Liver (tissue), 9 donors: Measurements from ENCODE around the gene PIGM. TPM values are rescaled to one million over a fixed set of nuclear protein-coding genes. Genes with fewer than 3 reads are reported as not detected.

ENCODE experiments used
- DNase-seq: peaks from one replicate; pipeline ENCODE4 v3.0.0-alpha.2; 2017; ENCODE audit warnings: low spot score
- H3K27ac ChIP-seq, 2 donors: one replicate each; pipeline ENCODE4 v1.7.0; 2013; ENCODE audit warnings: inconsistent platforms in 2 of 2, low read length in 2 of 2, control low read depth in 1 of 2, low read depth in 1 of 2, mild to moderate bottlenecking in 1 of 2
- H3K27me3 ChIP-seq, 4 donors: one replicate each; pipeline versions ENCODE4 v1.6.1 to v1.7.0; 2013; ENCODE audit warnings: low read length in 3 of 4, inconsistent platforms in 1 of 4, mild to moderate bottlenecking in 1 of 4, moderate library complexity in 1 of 4; ENCODE audit not compliant: control insufficient read depth in 4 of 4, insufficient read depth in 4 of 4
- H3K36me3 ChIP-seq, 4 donors: one replicate each; pipeline versions ENCODE4 v1.6.1 to v1.7.0; 2013; ENCODE audit warnings: low read length in 3 of 4, mild to moderate bottlenecking in 3 of 4, low read depth in 1 of 4, moderate library complexity in 1 of 4; ENCODE audit not compliant: control insufficient read depth in 4 of 4, insufficient read depth in 3 of 4
- H3K4me1 ChIP-seq, 4 donors: one replicate each; pipeline versions ENCODE4 v1.6.1 to v1.7.0; 2013; ENCODE audit warnings: low read length in 3 of 4, mild to moderate bottlenecking in 3 of 4, moderate library complexity in 1 of 4; ENCODE audit not compliant: control insufficient read depth in 4 of 4, insufficient read depth in 4 of 4
- H3K4me3 ChIP-seq, 3 donors: one replicate each; pipeline versions ENCODE4 v1.6.1 to v1.7.0; 2013; ENCODE audit warnings: low read length in 3 of 3, control low read depth in 1 of 3, low read depth in 1 of 3, mild to moderate bottlenecking in 1 of 3
- H3K9ac ChIP-seq, 2 donors: one replicate each; pipeline ENCODE4 v1.7.0; 2013; ENCODE audit warnings: low read length in 2 of 2, mild to moderate bottlenecking in 2 of 2, moderate library complexity in 2 of 2, control low read depth in 1 of 2, low read depth in 1 of 2
- H3K9me3 ChIP-seq, 4 donors: one replicate each; pipeline versions ENCODE4 v1.6.1 to v1.7.0; 2013; ENCODE audit warnings: low read length in 3 of 4; ENCODE audit not compliant: control insufficient read depth in 4 of 4
- EGR1 ChIP-seq, 2 donors: IDR thresholded peaks; 2 replicates each; pipeline ENCODE4 v1.6.1; 2016 to 2018; ENCODE audit warnings: antibody characterized with exemption in 2 of 2, low read depth in 2 of 2
- FOXA1 ChIP-seq: IDR thresholded peaks from 2 replicates; pipeline ENCODE4 v1.6.1; 2016; ENCODE audit warnings: antibody characterized with exemption
- FOXA2 ChIP-seq: IDR thresholded peaks from 2 replicates; pipeline ENCODE4 v1.6.1; 2016; ENCODE audit warnings: antibody characterized with exemption
- GABPA ChIP-seq, 2 donors: IDR thresholded peaks in 1 of 2; conservative IDR thresholded peaks in 1 of 2; 2 replicates each; pipeline ENCODE4 v1.6.1; 2016; ENCODE audit warnings: antibody characterized with exemption in 2 of 2, mild to moderate bottlenecking in 1 of 2, moderate library complexity in 1 of 2
- HNF4A ChIP-seq, 2 donors: conservative IDR thresholded peaks; 2 replicates each; pipeline ENCODE4 v1.6.1; 2016; ENCODE audit warnings: antibody characterized with exemption in 2 of 2, mild to moderate bottlenecking in 2 of 2
- HNF4G ChIP-seq: IDR thresholded peaks from 2 replicates; pipeline ENCODE4 v1.6.1; 2016; ENCODE audit warnings: antibody characterized with exemption
- JUND ChIP-seq, 2 donors: IDR thresholded peaks; 2 replicates each; pipeline ENCODE4 v1.6.1; 2016; ENCODE audit warnings: antibody characterized with exemption in 2 of 2
- NR2F2 ChIP-seq: IDR thresholded peaks from 2 replicates; pipeline ENCODE4 v1.6.1; 2016; ENCODE audit warnings: antibody characterized with exemption
- RAD21 ChIP-seq, 2 donors: IDR thresholded peaks; 2 replicates each; pipeline ENCODE4 v1.6.1; 2016; ENCODE audit warnings: antibody characterized with exemption in 2 of 2, mild to moderate bottlenecking in 2 of 2
- RXRA ChIP-seq, 2 donors: IDR thresholded peaks; 2 replicates each; pipeline ENCODE4 v1.6.1; 2017 to 2018; ENCODE audit warnings: antibody characterized with exemption in 2 of 2, mild to moderate bottlenecking in 1 of 2
- SP1 ChIP-seq: IDR thresholded peaks from 2 replicates; pipeline ENCODE4 v1.6.1; 2018; ENCODE audit warnings: antibody characterized with exemption, mild to moderate bottlenecking
- TAF1 ChIP-seq: conservative IDR thresholded peaks from 2 replicates; pipeline ENCODE4 v1.6.1; 2016; ENCODE audit warnings: antibody characterized with exemption, mild to moderate bottlenecking
- YY1 ChIP-seq: IDR thresholded peaks from 2 replicates; pipeline ENCODE4 v1.6.1; 2016; ENCODE audit warnings: antibody characterized with exemption, mild to moderate bottlenecking
- WGBS: extraction: QIAGEN DNeasy Blood & Tissue Kit; methylation state at CpG from one replicate; pipeline ENCODE4 v1.1.7; 2013; 5-methylcytosine and 5-hydroxymethylcytosine counted together
- polyA plus RNA-seq, 2 donors: library from polyadenylated mRNA; stranded (reverse) in 1 of 2; unstranded in 1 of 2; fragments of 200-250 nt in 1 of 2; fragments of >200 nt in 1 of 2; fragmentation: Nextera tagmentation in 1 of 2; extraction: Ambion mirVana in 1 of 2; gene quantifications; one replicate each; pipeline versions ENCODE4 v1.2.1 to v1.2.3, GENCODE V29; 2013 to 2015
- total RNA-seq, 2 donors: library from RNA; depleted of rRNA; stranded (reverse); fragments of >200 nt; gene quantifications; one replicate each; pipeline ENCODE4 v1.2.3, GENCODE V29; 2014
- TF ChIP-seq, protein P1 (sequence below): IDR thresholded peaks from 2 replicates; pipeline ENCODE4 v1.6.1; 2016; ENCODE audit warnings: antibody characterized with exemption
- TF ChIP-seq, protein P2 (sequence below): IDR thresholded peaks from 2 replicates; pipeline ENCODE4 v1.6.1; 2016; ENCODE audit warnings: antibody characterized with exemption
- TF ChIP-seq, protein P3 (sequence below): IDR thresholded peaks from 2 replicates; pipeline ENCODE4 v1.6.1; 2016; ENCODE audit warnings: antibody characterized with exemption, mild to moderate bottlenecking
- TF ChIP-seq, protein P4 (sequence below): fragments of 150-350 bp; IDR thresholded peaks from 2 replicates; pipeline ENCODE4 v1.5.1; 2017; ENCODE audit warnings: improper control_type of control experiment, low read depth, low read length; ENCODE audit not compliant: missing input control
- TF ChIP-seq, protein P5 (sequence below): IDR thresholded peaks from 2 replicates; pipeline ENCODE4 v1.6.1; 2016; ENCODE audit warnings: antibody characterized with exemption
- donor health status: healthy.
- donor health status: healthy.
- donor health status: healthy.
- donor health status: healthy.
- donor health status: healthy.

The PIGM gene
- total RNA-seq (1 to 10 TPM; 3.5 to 3.8 TPM), polyA plus RNA-seq (1 to 10 TPM; 2.9 to 4.2 TPM)

DNA sequence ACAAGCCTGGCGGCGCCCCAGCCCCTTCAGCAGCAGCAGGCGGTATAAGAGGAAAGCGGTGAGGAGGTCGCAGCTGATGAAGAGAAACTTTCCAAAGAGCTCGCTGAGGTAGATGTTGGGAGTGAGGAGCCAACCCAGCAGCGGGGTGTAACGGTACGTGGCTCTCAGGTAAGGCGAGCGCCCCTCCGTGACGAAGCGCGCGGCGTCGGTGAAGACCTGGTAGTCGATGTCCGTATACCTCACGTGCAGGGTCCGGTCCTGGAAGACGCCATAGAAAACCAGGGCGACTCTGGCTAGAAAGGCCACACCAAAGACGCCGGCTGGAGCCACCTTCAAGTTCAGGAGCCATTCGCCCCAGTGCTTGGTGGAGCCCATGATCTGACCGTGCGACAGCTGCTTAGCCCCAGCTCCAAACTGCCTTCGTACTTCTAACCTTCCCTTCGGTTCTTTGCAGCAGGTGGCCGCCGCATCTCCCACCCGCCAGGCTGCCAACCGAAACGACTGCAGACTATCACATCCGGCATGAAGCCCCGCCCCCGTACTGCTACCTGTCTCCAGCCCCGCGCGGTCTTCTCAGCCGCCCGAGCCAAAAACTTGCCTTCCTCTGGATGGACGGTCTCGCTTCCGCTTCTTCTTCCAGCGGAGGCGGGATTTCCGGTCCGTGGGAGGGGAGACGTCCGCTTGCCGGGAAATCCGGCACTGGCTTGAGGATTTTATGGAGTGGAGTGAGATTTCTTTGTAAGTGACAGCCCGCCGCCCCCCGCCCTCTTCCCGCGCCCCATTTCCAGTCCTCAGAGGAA is at the start of gene PIGM:
Gene PIGM (minus strand): TSS at position 626 of the 800 bp plus-strand sequence. CDS start 251 bp downstream, at position 375.
- WGBS, result under 1% methylated on average over 60 of the region's 60 CpGs
- Histone ChIP-seq H3K27ac (peak within 1 kb of the TSS; percentile 70 to 75), H3K9ac (peak within 1 kb of the TSS; percentile 80 to 94), H3K27me3 (no peaks in the 10 kb centered on the region), H3K4me3 (peak within 1 kb of the TSS; percentile 89 to 98 (median 96)), H3K36me3 (no peaks in the 10 kb centered on the region), H3K9me3 (no peaks in the 10 kb centered on the region), H3K4me1 (peaks cover 1 to 22% (median 11%) of the 10 kb centered on the region in 4 donors)
- peak; percentile 91 for DNase-seq
- TF ChIP-seq HNF4G (no peak), RXRA (IDR thresholded peaks at IDR 0.05) (peak; percentile 29 to 62), TAF1 (peak; percentile 36), EGR1 (IDR thresholded peaks at IDR 0.05; ENCODE audit: low read depth in 2 of 2) (peak; percentile 79 to 83), RAD21 (IDR thresholded peaks at IDR 0.05) (peak; percentile 24 to 47), SP1 (peak; percentile 71), NR2F2 (peak; percentile 24), FOXA1 (peak; percentile 10), HNF4A (conservative IDR thresholded peaks at IDR 0.05) (peak; percentile 20 to 33), FOXA2 (no peak), JUND (IDR thresholded peaks at IDR 0.05) (no peak), GABPA (IDR thresholded peaks at IDR 0.05 in 1 of 2, conservative IDR thresholded peaks at IDR 0.05 in 1 of 2) (peak; percentile 95 to 98), YY1 (peak; percentile 87)
- TF ChIP-seq, protein P1, sequence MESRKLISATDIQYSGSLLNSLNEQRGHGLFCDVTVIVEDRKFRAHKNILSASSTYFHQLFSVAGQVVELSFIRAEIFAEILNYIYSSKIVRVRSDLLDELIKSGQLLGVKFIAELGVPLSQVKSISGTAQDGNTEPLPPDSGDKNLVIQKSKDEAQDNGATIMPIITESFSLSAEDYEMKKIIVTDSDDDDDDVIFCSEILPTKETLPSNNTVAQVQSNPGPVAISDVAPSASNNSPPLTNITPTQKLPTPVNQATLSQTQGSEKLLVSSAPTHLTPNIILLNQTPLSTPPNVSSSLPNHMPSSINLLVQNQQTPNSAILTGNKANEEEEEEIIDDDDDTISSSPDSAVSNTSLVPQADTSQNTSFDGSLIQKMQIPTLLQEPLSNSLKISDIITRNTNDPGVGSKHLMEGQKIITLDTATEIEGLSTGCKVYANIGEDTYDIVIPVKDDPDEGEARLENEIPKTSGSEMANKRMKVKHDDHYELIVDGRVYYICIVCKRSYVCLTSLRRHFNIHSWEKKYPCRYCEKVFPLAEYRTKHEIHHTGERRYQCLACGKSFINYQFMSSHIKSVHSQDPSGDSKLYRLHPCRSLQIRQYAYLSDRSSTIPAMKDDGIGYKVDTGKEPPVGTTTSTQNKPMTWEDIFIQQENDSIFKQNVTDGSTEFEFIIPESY, result peak; percentile 67
- TF ChIP-seq, protein P2, sequence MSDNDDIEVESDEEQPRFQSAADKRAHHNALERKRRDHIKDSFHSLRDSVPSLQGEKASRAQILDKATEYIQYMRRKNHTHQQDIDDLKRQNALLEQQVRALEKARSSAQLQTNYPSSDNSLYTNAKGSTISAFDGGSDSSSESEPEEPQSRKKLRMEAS, result peak; percentile 86
- TF ChIP-seq, protein P3, sequence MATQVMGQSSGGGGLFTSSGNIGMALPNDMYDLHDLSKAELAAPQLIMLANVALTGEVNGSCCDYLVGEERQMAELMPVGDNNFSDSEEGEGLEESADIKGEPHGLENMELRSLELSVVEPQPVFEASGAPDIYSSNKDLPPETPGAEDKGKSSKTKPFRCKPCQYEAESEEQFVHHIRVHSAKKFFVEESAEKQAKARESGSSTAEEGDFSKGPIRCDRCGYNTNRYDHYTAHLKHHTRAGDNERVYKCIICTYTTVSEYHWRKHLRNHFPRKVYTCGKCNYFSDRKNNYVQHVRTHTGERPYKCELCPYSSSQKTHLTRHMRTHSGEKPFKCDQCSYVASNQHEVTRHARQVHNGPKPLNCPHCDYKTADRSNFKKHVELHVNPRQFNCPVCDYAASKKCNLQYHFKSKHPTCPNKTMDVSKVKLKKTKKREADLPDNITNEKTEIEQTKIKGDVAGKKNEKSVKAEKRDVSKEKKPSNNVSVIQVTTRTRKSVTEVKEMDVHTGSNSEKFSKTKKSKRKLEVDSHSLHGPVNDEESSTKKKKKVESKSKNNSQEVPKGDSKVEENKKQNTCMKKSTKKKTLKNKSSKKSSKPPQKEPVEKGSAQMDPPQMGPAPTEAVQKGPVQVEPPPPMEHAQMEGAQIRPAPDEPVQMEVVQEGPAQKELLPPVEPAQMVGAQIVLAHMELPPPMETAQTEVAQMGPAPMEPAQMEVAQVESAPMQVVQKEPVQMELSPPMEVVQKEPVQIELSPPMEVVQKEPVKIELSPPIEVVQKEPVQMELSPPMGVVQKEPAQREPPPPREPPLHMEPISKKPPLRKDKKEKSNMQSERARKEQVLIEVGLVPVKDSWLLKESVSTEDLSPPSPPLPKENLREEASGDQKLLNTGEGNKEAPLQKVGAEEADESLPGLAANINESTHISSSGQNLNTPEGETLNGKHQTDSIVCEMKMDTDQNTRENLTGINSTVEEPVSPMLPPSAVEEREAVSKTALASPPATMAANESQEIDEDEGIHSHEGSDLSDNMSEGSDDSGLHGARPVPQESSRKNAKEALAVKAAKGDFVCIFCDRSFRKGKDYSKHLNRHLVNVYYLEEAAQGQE, result peak; percentile 44
- TF ChIP-seq, protein P4, sequence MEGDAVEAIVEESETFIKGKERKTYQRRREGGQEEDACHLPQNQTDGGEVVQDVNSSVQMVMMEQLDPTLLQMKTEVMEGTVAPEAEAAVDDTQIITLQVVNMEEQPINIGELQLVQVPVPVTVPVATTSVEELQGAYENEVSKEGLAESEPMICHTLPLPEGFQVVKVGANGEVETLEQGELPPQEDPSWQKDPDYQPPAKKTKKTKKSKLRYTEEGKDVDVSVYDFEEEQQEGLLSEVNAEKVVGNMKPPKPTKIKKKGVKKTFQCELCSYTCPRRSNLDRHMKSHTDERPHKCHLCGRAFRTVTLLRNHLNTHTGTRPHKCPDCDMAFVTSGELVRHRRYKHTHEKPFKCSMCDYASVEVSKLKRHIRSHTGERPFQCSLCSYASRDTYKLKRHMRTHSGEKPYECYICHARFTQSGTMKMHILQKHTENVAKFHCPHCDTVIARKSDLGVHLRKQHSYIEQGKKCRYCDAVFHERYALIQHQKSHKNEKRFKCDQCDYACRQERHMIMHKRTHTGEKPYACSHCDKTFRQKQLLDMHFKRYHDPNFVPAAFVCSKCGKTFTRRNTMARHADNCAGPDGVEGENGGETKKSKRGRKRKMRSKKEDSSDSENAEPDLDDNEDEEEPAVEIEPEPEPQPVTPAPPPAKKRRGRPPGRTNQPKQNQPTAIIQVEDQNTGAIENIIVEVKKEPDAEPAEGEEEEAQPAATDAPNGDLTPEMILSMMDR, result no peak
- TF ChIP-seq, protein P5, sequence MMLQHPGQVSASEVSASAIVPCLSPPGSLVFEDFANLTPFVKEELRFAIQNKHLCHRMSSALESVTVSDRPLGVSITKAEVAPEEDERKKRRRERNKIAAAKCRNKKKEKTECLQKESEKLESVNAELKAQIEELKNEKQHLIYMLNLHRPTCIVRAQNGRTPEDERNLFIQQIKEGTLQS, result no peak
